ENCODE data around the gene H3-3A.

Gene H3-3A

DNA sequence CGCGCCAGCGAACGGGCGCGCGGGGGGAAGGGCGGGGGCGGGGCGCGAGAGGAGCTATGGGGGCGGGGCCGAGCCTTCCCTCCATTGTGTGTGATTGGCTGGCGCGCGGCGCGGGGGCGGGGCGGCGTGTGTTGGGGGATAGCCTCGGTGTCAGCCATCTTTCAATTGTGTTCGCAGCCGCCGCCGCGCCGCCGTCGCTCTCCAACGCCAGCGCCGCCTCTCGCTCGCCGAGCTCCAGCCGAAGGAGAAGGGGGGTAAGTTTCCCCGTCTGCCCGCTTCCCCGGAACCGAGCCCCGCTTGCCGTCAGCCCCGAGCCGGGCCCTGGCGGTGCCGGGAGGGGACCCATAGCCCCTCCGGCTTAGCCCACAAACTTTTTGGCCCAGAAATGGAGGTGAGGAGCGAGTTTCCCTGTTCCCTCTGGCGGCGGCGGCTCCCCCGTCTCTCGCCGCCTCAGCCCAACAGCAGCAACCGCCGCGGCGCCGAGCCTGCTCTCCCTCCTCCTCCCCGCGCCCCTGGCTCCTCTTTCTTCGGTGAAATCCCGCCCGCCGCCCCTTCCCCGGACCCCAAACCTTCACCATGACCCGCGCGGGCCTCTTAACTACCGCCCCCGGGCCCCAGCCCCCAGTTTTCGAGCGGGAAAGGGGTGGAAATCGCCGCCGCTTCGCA is at the start of gene H3-3A:
H3-3A (plus strand) TSS at position 159 of the 666 bp plus-strand sequence. CDS start 1,636 bp downstream, outside the sequence.
- peak; percentile 94 for DNase-seq (ENCODE audit: low read depth)

GRCh38 chr1:226017070-226017469 is 45.4 kb upstream of the H3-3A start:
- no peak for DNase-seq (ENCODE audit: low read depth)

DNA sequence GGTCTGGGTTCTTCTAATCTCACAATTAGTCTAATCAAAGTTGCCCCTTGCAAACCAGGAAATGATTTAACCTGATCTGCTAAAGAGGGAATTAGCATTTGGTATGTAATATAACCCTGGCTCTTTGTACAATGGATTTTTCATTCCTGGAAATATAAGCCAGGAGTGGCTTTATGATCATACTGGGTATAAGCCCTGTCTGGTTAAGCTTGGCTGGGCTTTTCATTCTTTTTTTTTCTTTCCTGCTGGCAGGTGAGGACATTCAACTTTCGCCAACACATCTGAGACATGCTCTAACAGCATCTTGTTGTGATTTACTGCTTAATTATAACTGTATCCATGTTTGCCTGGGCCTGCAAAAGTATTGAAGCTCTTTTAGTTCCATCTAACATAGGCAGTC is 42.9 kb upstream of the H3-3A start:
- DNase-seq (ENCODE audit: low read depth) = no peak

DNA sequence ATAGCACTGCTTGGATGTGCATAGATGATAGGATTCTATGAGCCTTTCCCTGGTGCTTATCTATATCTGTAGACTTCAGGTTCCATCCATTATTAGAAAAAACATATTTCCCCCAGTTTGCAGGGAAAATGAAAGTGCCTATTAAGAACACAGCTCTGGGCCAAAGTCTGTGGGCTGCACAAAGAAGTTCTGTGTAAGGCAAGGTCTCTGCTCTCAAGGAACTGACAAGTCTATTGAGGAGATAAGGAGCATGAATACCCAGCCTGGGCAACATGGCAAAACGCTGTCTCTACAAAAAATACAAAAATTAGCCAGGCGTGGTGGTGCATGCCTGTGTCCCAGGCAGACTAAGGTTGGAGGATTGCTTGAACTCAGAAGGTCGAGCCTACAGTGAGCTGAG is 41.1 kb upstream of the H3-3A start:
- DNase-seq (ENCODE audit: low read depth) = no peak

DNA sequence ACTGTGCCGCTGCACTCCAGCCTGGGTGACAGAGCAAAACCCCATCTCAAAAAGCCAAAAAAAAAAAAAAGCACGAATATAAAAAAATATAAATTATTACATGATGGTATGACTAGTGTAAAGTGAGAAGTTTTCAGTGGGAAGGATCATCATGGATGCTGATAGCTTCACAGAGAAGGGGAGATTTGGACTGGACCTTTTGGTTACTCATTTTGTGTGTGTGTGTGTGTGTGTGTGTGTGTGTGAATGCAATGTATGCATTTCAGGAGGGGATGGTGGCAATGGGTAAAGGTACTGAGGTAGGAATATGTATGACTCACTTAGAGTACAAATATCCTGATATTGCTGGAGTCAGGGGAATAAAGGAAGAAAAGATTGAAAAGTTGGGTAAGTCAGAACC is 40.7 kb upstream of the H3-3A start:
- no peak for DNase-seq (ENCODE audit: low read depth)

DNA sequence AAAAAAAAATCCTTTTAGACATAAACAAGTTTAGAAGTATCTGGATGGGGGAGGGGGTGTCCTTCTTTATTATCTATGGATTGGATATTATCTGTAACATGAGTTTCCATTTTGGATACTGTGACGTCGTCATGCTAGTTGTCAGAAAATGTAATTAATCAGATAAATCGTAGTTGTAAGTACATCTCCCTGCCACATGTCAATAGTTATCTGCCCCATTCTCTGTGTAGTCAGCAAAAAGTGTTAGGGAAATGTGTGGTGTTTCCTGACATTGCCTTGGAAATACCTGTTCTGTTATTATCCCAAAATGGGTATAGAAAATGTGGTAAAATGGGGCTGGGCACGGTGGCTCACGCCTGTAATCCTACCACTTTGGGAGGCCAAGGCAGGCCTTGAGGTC is 38.8 kb upstream of the H3-3A start:
- DNase-seq (ENCODE audit: low read depth) = no peak

DNA sequence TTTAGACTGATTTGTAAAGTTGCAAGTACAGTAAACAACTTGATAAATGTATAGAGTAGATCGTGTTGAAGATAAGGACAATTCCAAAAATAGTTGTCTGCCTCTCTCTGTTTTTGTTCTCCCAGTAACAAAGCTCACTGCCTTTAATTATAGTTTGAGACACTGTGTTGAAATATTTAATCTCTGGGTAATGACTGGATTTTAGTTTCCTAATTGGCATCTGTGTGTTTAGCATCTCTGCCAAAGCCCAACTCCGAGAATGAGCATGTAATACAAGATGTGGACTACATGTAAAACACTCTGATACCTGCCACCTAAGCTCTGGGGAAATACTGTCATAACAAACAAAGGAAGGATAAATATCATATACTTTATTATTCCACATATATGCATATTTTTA is 35.7 kb upstream of the H3-3A start:
- DNase-seq (ENCODE audit: low read depth) = peak; percentile 45

DNA sequence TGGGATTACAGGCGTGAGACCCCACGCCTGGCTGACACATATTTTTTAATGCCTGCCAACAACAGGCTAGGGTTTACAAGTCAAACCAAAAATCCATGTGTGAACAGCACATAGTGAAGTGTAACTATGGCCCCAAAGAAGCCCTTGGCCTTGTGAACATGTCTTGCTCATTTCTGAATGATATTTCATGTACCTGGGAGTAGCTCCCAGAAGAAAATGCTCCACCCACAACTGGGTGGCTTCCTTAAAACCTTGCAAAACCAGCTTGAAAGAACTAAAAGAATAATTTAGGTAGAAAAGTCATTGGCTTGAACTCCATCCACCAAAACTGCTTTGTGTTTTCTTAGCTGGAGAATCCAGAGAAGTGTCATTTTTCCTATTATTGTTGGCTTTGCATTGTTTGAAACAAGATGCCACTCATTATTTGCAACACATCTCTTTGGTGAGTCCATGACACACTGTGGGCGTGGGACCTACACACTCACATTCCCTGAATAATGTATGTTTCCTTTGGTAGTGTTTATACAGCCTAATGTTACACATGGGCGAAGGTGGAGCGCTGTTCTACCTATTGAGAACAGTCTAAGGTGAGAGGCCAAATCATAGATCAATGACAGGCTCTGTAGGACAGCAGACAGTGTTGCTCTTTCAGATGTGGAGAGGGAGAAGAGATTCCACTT is 34.8 kb upstream of the H3-3A start:
- peak; percentile 26 for DNase-seq (ENCODE audit: low read depth)

- no peak for DNase-seq (ENCODE audit: low read depth)
Observed at GRCh38 chr1:226029093-226029496, 33.4 kb upstream of the H3-3A start.

DNA sequence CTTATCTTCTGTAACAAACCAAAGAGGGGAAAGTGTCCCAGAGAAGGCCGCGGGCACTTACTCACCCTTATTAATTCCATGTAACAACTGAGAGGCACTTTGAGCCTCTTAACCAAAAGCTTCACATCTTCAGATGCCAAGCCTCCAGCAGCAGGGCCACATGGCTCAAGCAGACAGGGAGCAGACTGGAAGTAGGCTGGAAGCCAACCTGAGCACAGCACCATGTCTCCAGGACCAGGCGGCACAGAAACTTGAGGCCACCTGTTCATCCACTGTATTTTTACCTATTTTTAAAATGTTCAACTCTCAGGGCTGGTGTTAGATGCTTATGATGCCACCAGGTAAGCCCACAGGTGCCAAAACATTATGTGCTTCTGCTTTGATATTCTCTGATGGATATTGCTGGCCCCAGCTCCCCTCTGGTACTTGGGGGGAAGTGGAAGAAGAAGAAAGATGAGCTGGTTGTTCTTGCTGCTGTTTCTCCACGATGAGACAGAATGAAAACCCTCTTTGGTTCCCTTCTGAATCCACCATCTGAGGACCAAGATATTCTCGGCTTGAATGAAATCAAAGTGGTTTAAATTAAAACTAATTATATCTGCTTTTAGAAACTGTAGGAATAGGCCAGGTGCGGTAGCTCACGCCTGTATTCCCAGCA is 32.8 kb upstream of the H3-3A start:
- DNase-seq (ENCODE audit: low read depth) = no peak

DNA sequence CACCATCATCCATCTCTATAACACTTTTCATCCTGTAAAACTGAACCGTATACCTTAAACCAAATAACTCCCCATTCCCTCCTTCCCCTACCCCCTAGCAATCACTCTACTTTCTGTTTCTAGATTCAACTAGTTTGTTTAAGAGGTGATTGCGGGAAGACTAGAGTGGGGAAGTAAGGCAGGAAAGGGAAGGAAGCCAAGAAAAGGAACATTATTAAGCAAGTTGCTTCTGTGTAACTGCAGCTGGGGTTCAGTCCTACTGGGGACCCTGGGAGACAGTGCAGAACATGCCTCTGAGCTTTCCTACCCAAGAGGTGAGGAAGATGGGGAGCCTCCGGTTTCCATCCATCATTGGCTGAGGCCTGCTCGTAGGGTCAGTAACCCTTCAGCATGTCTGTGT is 28.9 kb upstream of the H3-3A start:
- DNase-seq (ENCODE audit: low read depth) = no peak

DNA sequence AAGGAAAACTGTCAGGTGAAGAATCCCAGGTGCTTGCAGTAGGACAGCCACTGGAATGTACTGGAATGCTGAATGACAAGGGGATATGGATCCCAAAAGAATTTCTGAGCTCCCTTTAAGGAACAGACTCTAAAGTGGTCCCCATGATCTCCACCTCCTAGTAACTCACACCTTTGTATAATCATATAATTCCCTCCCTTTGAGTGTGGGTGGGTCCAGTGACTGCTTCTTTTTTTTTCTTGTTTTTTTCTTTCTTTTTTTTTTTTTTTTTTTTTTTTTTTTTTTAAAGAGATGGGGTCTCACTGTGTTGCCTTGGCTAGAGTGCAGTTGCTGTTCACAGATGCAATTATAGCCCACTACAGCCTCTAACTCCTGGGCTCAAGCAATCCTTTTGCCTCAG is 28.5 kb upstream of the H3-3A start:
- DNase-seq (ENCODE audit: low read depth) = no peak

GRCh38 chr1:226034482-226034881 is 28.0 kb upstream of the H3-3A start:
- peak; percentile 99 for DNase-seq (ENCODE audit: low read depth)

DNA sequence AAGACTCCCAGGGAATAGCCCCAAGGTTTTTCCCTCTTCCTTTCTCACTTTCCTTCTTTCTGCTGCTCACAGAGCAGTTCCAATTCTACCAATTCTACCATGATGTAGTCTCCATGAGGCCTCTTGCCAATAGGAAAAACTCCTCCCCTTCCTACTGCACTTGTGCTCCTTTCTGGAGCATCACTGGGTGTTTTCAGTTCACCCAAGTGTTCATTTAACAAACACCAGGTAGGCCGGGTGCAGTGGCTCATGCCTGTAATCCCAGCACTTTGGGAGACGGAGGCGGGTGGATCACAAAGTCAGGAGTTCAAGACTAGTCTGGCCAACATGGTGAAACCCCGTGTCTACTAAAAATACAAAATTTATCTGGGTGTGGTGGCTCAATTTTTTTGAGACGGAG is 26.6 kb upstream of the H3-3A start:
- no peak for DNase-seq (ENCODE audit: low read depth)

GRCh38 chr1:226038661-226039060 is 23.9 kb upstream of the H3-3A start:
- DNase-seq (ENCODE audit: low read depth) = no peak

- DNase-seq (ENCODE audit: low read depth) = no peak
Observed at GRCh38 chr1:226041419-226041818, 21.1 kb upstream of the H3-3A start.

DNA sequence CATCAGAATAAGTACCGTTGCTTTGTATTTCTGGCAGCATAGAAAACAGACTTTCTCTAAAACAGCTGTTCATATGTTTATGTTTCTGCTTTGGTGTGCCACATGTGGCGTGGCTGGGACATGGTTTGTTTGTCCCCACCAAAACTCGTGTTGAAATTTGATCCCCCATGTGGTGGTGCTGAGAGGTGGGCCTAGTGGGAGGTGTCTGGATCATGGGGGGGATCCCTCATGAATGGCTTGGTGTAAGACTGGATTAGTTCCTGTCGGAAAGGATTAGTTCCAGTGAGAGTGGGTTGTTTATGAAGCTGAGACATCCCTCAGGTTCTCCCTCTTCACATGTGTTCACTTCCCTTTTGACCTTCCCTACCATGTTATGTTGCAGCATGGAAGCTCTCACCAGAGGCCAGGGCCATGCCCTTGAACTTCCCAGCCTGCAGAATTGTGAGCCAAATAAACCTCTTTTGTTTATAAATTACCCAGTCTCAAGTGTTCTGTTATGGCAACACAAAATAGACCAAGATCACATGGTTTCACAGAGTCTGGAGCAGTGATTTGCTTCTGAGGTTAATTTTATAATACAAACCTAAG is 17.9 kb upstream of the H3-3A start:
- DNase-seq (ENCODE audit: low read depth) = no peak

DNA sequence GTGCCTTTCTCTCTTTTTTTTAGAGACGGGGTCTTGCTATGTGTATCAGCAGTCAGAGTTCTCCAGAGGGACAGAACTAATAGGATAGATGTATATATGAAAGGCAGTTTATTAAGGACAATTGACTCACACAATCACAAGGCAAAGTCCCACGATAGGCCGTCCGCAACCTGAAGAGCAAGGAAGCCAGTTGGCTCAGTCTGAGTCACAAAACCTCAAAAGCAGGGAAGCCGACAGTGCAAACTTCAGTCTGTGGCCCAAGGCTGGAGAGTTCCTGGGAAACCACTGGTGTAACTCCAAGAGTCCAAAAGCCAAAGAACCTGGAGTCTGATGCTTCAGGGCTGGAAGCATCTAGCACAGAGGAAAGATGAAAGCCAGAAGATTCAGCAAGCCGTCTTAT is 16.3 kb upstream of the H3-3A start:
- no peak for DNase-seq (ENCODE audit: low read depth)

- peak; percentile 46 for DNase-seq (ENCODE audit: low read depth)
Observed at GRCh38 chr1:226047495-226047894, 15.0 kb upstream of the H3-3A start.

DNA sequence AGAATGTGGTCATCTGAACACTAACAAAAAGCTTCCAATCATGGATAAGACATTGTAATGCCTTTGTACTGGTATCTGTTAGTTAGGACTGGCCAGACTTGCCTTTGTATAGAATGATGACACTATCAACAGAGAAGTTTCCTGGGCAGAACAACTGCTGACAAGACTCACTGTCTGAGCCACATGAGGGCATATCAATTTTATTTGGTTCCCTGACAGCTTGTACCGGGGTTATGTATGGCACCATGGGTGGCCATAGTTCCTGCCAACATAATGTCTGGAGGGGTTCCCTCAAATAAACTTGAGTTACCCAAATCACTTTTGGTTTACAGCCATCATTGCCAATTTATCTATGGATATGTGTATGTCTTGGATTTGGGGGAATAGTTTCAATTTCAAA is 13.6 kb upstream of the H3-3A start:
- no peak for DNase-seq (ENCODE audit: low read depth)

GRCh38 chr1:226050133-226050532 is 12.4 kb upstream of the H3-3A start:
- DNase-seq (ENCODE audit: low read depth) = no peak

GRCh38 chr1:226051365-226051764 is 11.2 kb upstream of the H3-3A start:
- peak; percentile 49 for DNase-seq (ENCODE audit: low read depth)

DNA sequence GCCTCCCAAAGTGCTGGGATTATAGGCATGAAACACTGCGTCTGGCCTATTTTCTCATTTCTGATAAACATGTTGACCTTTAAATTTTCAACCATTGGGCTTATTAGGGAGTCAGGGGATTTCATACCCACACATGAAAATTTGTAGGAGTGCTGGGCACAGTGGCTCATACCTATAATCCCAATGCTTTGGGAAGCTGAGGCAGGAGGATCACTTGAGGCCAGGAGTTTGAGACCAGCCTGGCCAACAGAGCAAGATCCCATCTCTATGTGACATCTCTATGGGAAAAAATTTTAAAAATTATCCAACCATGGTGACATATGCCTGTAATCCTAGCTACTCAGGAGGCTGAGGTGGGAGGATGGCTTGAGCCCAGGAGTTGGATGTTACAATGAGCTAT is 10.5 kb upstream of the H3-3A start:
- no peak for DNase-seq (ENCODE audit: low read depth)

All from fibroblast of gingiva (primary cell).